NCI-H2227 treated with DMSO at 0.1 percent for 48 hours (cell line): Measurements from ENCODE around the gene KRT10.
"Not testable (repeated sequence)": the region's sequence is repeated elsewhere in the genome, so short reads cannot be mapped to it uniquely, and the experiment has no call there.

Experiments used
- DNase-seq: peaks from one replicate; lab custom pipeline; 2025; lab: John Stamatoyannopoulos, UW

The KRT10 gene

GRCh38 chr17:40832840-40833239 is 10.4 kb upstream of the KRT10 start:
- no peak for DNase-seq

- no peak for DNase-seq
These were observed 7.8 kb upstream of the KRT10 start for GRCh38 chr17:40830085-40830776.

GRCh38 chr17:40828454-40829044 is 6.1 kb upstream of the KRT10 start:
- no peak for DNase-seq

- DNase-seq, result peak; percentile 32
These were observed 5.5 kb upstream of the KRT10 start for GRCh38 chr17:40827746-40828453.

GRCh38 chr17:40825599-40825998 is 3.2 kb upstream of the KRT10 start:
- DNase-seq, result no peak

- DNase-seq, result no peak
These were observed 1.8 kb upstream of the KRT10 start for GRCh38 chr17:40824015-40824832.

GRCh38 chr17:40821536-40821935 is 878 bp downstream of the KRT10 start:
- DNase-seq, result no peak

- no peak for DNase-seq
These were observed 2.1 kb downstream of the KRT10 start for GRCh38 chr17:40820228-40820838.

- no peak for DNase-seq
These were observed 2.8 kb downstream of the KRT10 start for GRCh38 chr17:40819528-40820125.

- DNase-seq, result peak; percentile 84
These were observed 3.5 kb downstream of the KRT10 start for GRCh38 chr17:40818733-40819527.

- no peak for DNase-seq
These were observed 4.1 kb downstream of the KRT10 start for GRCh38 chr17:40818343-40818732.

- no peak for DNase-seq
These were observed 5.2 kb downstream of the KRT10 start for GRCh38 chr17:40817103-40817682.

- DNase-seq, result no peak
These were observed 5.8 kb downstream of the KRT10 start for GRCh38 chr17:40816569-40816968.

- no peak for DNase-seq
These were observed 7.0 kb downstream of the KRT10 start for GRCh38 chr17:40815381-40815780.

- not testable (repeated sequence) for DNase-seq
These were observed 7.8 kb downstream of the KRT10 start for GRCh38 chr17:40814657-40815056.

- no peak for DNase-seq
These were observed 8.6 kb downstream of the KRT10 start for GRCh38 chr17:40813804-40814203.

GRCh38 chr17:40812639-40813038 is 9.8 kb downstream of the KRT10 start:
- no peak for DNase-seq

GRCh38 chr17:40810494-40810893 is 11.9 kb downstream of the KRT10 start:
- DNase-seq, result no peak

- no peak for DNase-seq
These were observed 12.5 kb downstream of the KRT10 start for GRCh38 chr17:40809721-40810421.

- DNase-seq, result no peak
These were observed 16.3 kb downstream of the KRT10 start for GRCh38 chr17:40806131-40806530.
